Fibroblast of lung (primary cell): ENCODE results near the gene OTOGL. TPM values are rescaled to one million over a fixed set of nuclear protein-coding genes. Genes with fewer than 3 reads are reported as not detected.

ENCODE experiments used
- DNase-seq, 2 donors: peaks; one replicate each; pipeline versions ENCODE4 v3.0.0 to v3.0.0-alpha.2; 2010; ENCODE audit warnings: low read depth in 2 of 2
- H2AFZ ChIP-seq: 2 replicates; pipeline ENCODE4 v1.5.1; 2012; ENCODE audit warnings: low read length, control low read depth, inconsistent platforms
- H3K27ac ChIP-seq: 2 replicates; pipeline ENCODE4 v1.5.1; 2011; ENCODE audit warnings: low read length, control low read depth; ENCODE audit not compliant: insufficient read depth
- H3K27me3 ChIP-seq: 2 replicates; pipeline ENCODE4 v1.5.1; 2011; ENCODE audit warnings: mild to moderate bottlenecking, low read length; ENCODE audit not compliant: control insufficient read depth, insufficient read depth
- H3K36me3 ChIP-seq: 2 replicates; pipeline ENCODE4 v1.5.1; 2011; ENCODE audit warnings: low read length; ENCODE audit not compliant: control insufficient read depth, insufficient read depth
- H3K4me1 ChIP-seq: 2 replicates; pipeline ENCODE4 v1.5.1; 2011; ENCODE audit warnings: low read length; ENCODE audit not compliant: control insufficient read depth, insufficient read depth; ENCODE audit errors: extremely low read depth
- H3K4me2 ChIP-seq: 2 replicates; pipeline ENCODE4 v1.5.1; 2011; ENCODE audit warnings: low read length, control low read depth; ENCODE audit not compliant: insufficient read depth; ENCODE audit errors: extremely low read depth
- H3K4me3 ChIP-seq, 4 experiments: fragments of 200-600 bp in 1 of 4; sonication (generic) in 1 of 4; replicated peaks in 1 of 4; 2 replicates each; pipeline ENCODE4 v1.5.1; 2011 to 2016; ENCODE audit warnings: low read length in 4 of 4, low read depth in 3 of 4, mild to moderate bottlenecking in 3 of 4, control low read depth in 2 of 4, inconsistent platforms in 1 of 4, mixed read lengths in 1 of 4; ENCODE audit not compliant: insufficient read depth in 1 of 4; ENCODE audit errors: control extremely low read depth in 1 of 4
- H3K79me2 ChIP-seq: 2 replicates; pipeline ENCODE4 v1.5.1; 2012; ENCODE audit warnings: mild to moderate bottlenecking, low read length, inconsistent platforms; ENCODE audit not compliant: control insufficient read depth, insufficient read depth
- H3K9ac ChIP-seq: 2 replicates; pipeline ENCODE4 v1.5.1; 2011; ENCODE audit warnings: mild to moderate bottlenecking, low read length, control low read depth; ENCODE audit not compliant: insufficient read depth
- H3K9me3 ChIP-seq: 2 replicates; pipeline ENCODE4 v1.5.1; 2012; ENCODE audit warnings: low read depth, low read length; ENCODE audit not compliant: control insufficient read depth, insufficient read depth
- H4K20me1 ChIP-seq: 2 replicates; pipeline ENCODE4 v1.5.1; 2011; ENCODE audit warnings: low read length; ENCODE audit not compliant: control insufficient read depth, insufficient read depth; ENCODE audit errors: extremely low read depth
- CTCF ChIP-seq, 2 donors: IDR thresholded peaks in 1 of 2; conservative IDR thresholded peaks in 1 of 2; 1 replicate in 1 of 2; 2 replicates in 1 of 2; pipeline ENCODE4 v1.5.1; 2011 to 2012; ENCODE audit warnings: low read length in 2 of 2, control low read depth in 1 of 2, inconsistent platforms in 1 of 2, low read depth in 1 of 2, mild to moderate bottlenecking in 1 of 2
- EZH2 ChIP-seq: IDR thresholded peaks from 2 replicates; pipeline ENCODE4 v1.5.1; 2012; ENCODE audit warnings: low read length, control low read depth, mild to moderate bottlenecking; ENCODE audit errors: missing control alignments
- polyA plus RNA-seq, 2 donors: library from polyadenylated mRNA; depleted of rRNA in 1 of 2; stranded (reverse) in 1 of 2; unstranded in 1 of 2; fragments of >200 nt; gene quantifications; 2 replicates each; pipeline ENCODE4 v1.2.1, GENCODE V29; 2011 to 2012; ENCODE audit warnings: missing spikeins in 1 of 2
- total RNA-seq: library from RNA; depleted of rRNA; stranded (reverse); fragments of >200 nt; gene quantifications from 2 replicates; pipeline ENCODE4 v1.2.1, GENCODE V29; 2014

The OTOGL gene
- total and polyA plus RNA-seq, 2 donors (not counting 1 experiment from before 2014, with no cell fraction given), result 0.15 to 0.17 TPM

GRCh38 chr12:80230068-80230467 is 130.7 kb downstream of the OTOGL start:
- Histone ChIP-seq H2AFZ (no peak overlapping the region), H3K4me1 (no peaks in the 10 kb centered on the region), H4K20me1 (no peaks in the 10 kb centered on the region), H3K27me3 (no peaks in the 10 kb centered on the region), H3K27ac (no peak overlapping the region), H3K4me3 (no peak overlapping the region), H3K9ac (no peak overlapping the region), H3K79me2 (no peaks in the 10 kb centered on the region), H3K4me2 (no peak overlapping the region), H3K36me3 (no peaks in the 10 kb centered on the region), H3K9me3 (no peaks in the 10 kb centered on the region)
- no peak for TF ChIP-seq CTCF (conservative IDR thresholded peaks at IDR 0.05 in 1 of 2, IDR thresholded peaks at IDR 0.05 in 1 of 2; ENCODE audit: low read depth in 1 of 2, low read length in 2 of 2)
- no peak for TF ChIP-seq EZH2
- DNase-seq, result peak in 1 of 2 donors; percentile 47

- H3K36me3 ChIP-seq, result no peaks in the 10 kb centered on the region
- no peaks in the 10 kb centered on the region for H3K4me1 ChIP-seq
- no peak overlapping the region for H3K4me3 ChIP-seq
- H3K79me2 ChIP-seq, result no peaks in the 10 kb centered on the region
- no peak overlapping the region for H3K9ac ChIP-seq
- no peak for TF ChIP-seq CTCF (conservative IDR thresholded peaks at IDR 0.05 in 1 of 2, IDR thresholded peaks at IDR 0.05 in 1 of 2; ENCODE audit: low read depth in 1 of 2, low read length in 2 of 2)
- TF ChIP-seq EZH2, result no peak
- no peaks in the 10 kb centered on the region for H3K27me3 ChIP-seq
- no peak overlapping the region for H2AFZ ChIP-seq
- H4K20me1 ChIP-seq, result no peaks in the 10 kb centered on the region
- no peak overlapping the region for H3K27ac ChIP-seq
- H3K9me3 ChIP-seq, result no peaks in the 10 kb centered on the region
- H3K4me2 ChIP-seq, result no peak overlapping the region
- DNase-seq, result peak in 1 of 2 donors; percentile 15
Measured at GRCh38 chr12:80232837-80233236, 133.5 kb downstream of the OTOGL start.

GRCh38 chr12:80233926-80234325 is 134.6 kb downstream of the OTOGL start:
- no peak overlapping the region for H3K4me3 ChIP-seq

More at GRCh38 chr12:80233926-80234325, 134.6 kb downstream of the OTOGL start:
- no peaks in the 10 kb centered on the region for H3K4me1 ChIP-seq
- H3K4me2 ChIP-seq, result no peak overlapping the region
- no peak overlapping the region for H2AFZ ChIP-seq
- H3K9ac ChIP-seq, result no peak overlapping the region
- TF ChIP-seq EZH2 (no peak), CTCF (conservative IDR thresholded peaks at IDR 0.05 in 1 of 2, IDR thresholded peaks at IDR 0.05 in 1 of 2; ENCODE audit: low read depth in 1 of 2, low read length in 2 of 2) (no peak)
- no peak overlapping the region for H3K27ac ChIP-seq
- no peaks in the 10 kb centered on the region for H3K9me3 ChIP-seq
- no peaks in the 10 kb centered on the region for H3K79me2 ChIP-seq
- no peaks in the 10 kb centered on the region for H3K36me3 ChIP-seq
- H3K27me3 ChIP-seq, result no peaks in the 10 kb centered on the region
- DNase-seq, result no peak
- H4K20me1 ChIP-seq, result no peaks in the 10 kb centered on the region
